SU-DHL-6 (cell line): ENCODE results near the gene GAS7.

Source experiments
- EZH2phosphoT487 ChIP-seq: fragments of 200-600 bp; sonication (generic), shearing (Covaris generic); conservative IDR thresholded peaks from 2 replicates; pipeline ENCODE4 v1.6.1; 2018; ENCODE audit warnings: mild to moderate bottlenecking, antibody characterized with exemption, low read length, moderate library complexity, mixed read lengths
- TF ChIP-seq, protein P1 (sequence below): fragments of 200-600 bp; sonication (generic); IDR thresholded peaks from one replicate; pipeline ENCODE4 v1.5.1; 2017; ENCODE audit warnings: antibody characterized with exemption, mild to moderate bottlenecking, low read length, moderate library complexity; ENCODE audit not compliant: insufficient read depth, poor library complexity, severe bottlenecking

DNA sequence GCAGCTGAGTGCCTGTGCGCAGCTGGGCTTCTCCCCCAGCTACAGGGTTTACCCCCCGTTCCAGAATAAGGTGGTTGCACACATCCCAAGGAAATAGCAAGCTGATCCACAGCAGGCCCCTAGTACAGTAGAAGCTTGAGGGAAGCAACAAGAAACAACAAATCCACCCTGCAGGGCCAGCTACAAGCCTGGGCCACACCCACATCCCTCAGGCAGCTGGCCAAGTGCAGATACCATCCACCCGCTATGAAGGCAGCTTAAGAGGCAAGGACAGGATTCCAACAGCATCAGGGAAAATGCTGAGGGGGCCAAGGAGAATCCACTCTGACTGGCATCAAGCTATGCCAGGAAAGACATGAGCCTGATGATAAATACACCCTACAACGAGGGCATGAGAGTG is 226.4 kb downstream of the GAS7 start:
- TF ChIP-seq, protein P1, sequence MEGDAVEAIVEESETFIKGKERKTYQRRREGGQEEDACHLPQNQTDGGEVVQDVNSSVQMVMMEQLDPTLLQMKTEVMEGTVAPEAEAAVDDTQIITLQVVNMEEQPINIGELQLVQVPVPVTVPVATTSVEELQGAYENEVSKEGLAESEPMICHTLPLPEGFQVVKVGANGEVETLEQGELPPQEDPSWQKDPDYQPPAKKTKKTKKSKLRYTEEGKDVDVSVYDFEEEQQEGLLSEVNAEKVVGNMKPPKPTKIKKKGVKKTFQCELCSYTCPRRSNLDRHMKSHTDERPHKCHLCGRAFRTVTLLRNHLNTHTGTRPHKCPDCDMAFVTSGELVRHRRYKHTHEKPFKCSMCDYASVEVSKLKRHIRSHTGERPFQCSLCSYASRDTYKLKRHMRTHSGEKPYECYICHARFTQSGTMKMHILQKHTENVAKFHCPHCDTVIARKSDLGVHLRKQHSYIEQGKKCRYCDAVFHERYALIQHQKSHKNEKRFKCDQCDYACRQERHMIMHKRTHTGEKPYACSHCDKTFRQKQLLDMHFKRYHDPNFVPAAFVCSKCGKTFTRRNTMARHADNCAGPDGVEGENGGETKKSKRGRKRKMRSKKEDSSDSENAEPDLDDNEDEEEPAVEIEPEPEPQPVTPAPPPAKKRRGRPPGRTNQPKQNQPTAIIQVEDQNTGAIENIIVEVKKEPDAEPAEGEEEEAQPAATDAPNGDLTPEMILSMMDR, result no peak
- TF ChIP-seq EZH2phosphoT487, result no peak
